WTC11 (cell line): ENCODE data around the gene GPNMB. TPM values are rescaled to one million over a fixed set of nuclear protein-coding genes. Genes with fewer than 3 reads are reported as not detected.

Experiments used
- ATAC-seq: fragments of 200-7000 bp; cut with Tn5 transposase; 2 replicates; pipeline ENCODE4 v1.10.0; 2021; ENCODE audit warnings: mild to moderate bottlenecking, moderate library complexity
- CTCF ChIA-PET: fragments of 300-600 bp; sonication (Branson Sonifier 250); formaldehyde crosslinking; loops from one replicate; lab custom pipeline; 2021; ENCODE audit warnings: antibody characterized with exemption; lab: Charles Lee
- POLR2A ChIA-PET: fragments of 350-600 bp; sonication (Branson Sonifier 250); formaldehyde crosslinking; loops from one replicate; lab custom pipeline; 2021; ENCODE audit warnings: antibody characterized with exemption; lab: Charles Lee
- DNase-seq: peaks from one replicate; pipeline ENCODE4 v3.0.0; 2021; ENCODE audit warnings: low spot score
- H3K27ac Mint-ChIP-seq: 2 replicates; pipeline ENCODE4 v1.8.0; 2021; ENCODE audit warnings: mixed read lengths
- H3K27me3 Mint-ChIP-seq: 2 replicates; pipeline ENCODE4 v1.8.0; 2021; ENCODE audit warnings: low read depth, mild to moderate bottlenecking, moderate library complexity, mixed read lengths
- H3K36me3 Mint-ChIP-seq: 2 replicates; pipeline ENCODE4 v1.8.0; 2021; ENCODE audit warnings: mixed read lengths
- H3K4me1 Mint-ChIP-seq: 2 replicates; pipeline ENCODE4 v1.8.0; 2022; ENCODE audit warnings: mixed read lengths
- H3K4me3 Mint-ChIP-seq: 2 replicates; pipeline ENCODE4 v1.8.0; 2021; ENCODE audit warnings: mild to moderate bottlenecking, moderate library complexity, mixed read lengths
- H3K9me3 Mint-ChIP-seq: 2 replicates; pipeline ENCODE4 v1.8.0; 2021; ENCODE audit warnings: mixed read lengths
- CREB1 ChIP-seq: sonication (generic); formaldehyde crosslinking; IDR thresholded peaks from 2 replicates; pipeline ENCODE4 v1.8.0; 2023; ENCODE audit warnings: mild to moderate bottlenecking, missing genetic modification reagents
- E2F5 ChIP-seq: sonication (generic); formaldehyde crosslinking; IDR thresholded peaks from 2 replicates; pipeline ENCODE4 v1.8.1; 2022; ENCODE audit warnings: mild to moderate bottlenecking, moderate library complexity, missing genetic modification reagents
- ERG ChIP-seq: fragments of 250-450 bp; sonication (Bioruptor Pico); IDR thresholded peaks from 2 replicates; pipeline ENCODE4 v1.8.0; 2021; ENCODE audit warnings: mild to moderate bottlenecking
- FOXP1 ChIP-seq: sonication (generic); formaldehyde crosslinking; IDR thresholded peaks from 2 replicates; pipeline ENCODE4 v1.8.0; 2022; ENCODE audit warnings: missing genetic modification reagents, mild to moderate bottlenecking, moderate library complexity, borderline replicate concordance
- FOXP4 ChIP-seq: sonication (generic); formaldehyde crosslinking; IDR thresholded peaks from 2 replicates; pipeline ENCODE4 v1.8.0; 2022; ENCODE audit warnings: mild to moderate bottlenecking, missing genetic modification reagents
- GABPB1 ChIP-seq: sonication (generic); formaldehyde crosslinking; IDR thresholded peaks from 2 replicates; pipeline ENCODE4 v1.8.1; 2023; ENCODE audit warnings: mild to moderate bottlenecking, missing genetic modification reagents
- HMGXB4 ChIP-seq: sonication (generic); formaldehyde crosslinking; IDR thresholded peaks from 2 replicates; pipeline ENCODE4 v1.8.1; 2023; ENCODE audit warnings: mild to moderate bottlenecking, moderate library complexity, missing genetic modification reagents
- IRF2 ChIP-seq: sonication (generic); formaldehyde crosslinking; IDR thresholded peaks from 2 replicates; pipeline ENCODE4 v1.8.0; 2022; ENCODE audit warnings: low read depth, missing genetic modification reagents, borderline replicate concordance
- MLX ChIP-seq: sonication (generic); formaldehyde crosslinking; IDR thresholded peaks from 2 replicates; pipeline ENCODE4 v1.8.1; 2023; ENCODE audit warnings: mild to moderate bottlenecking, missing genetic modification reagents, moderate library complexity
- NR3C1 ChIP-seq: sonication (generic); formaldehyde crosslinking; conservative IDR thresholded peaks from 2 replicates; pipeline ENCODE4 v1.8.1; 2023; ENCODE audit warnings: low read depth, mild to moderate bottlenecking, missing genetic modification reagents
- PRDM15 ChIP-seq: sonication (generic); formaldehyde crosslinking; IDR thresholded peaks from 2 replicates; pipeline ENCODE4 v1.8.0; 2022; ENCODE audit warnings: missing genetic modification reagents
- PRRX2 ChIP-seq: fragments of 250-450 bp; sonication (Bioruptor Pico); IDR thresholded peaks from 2 replicates; pipeline ENCODE4 v1.8.0; 2021; ENCODE audit warnings: mild to moderate bottlenecking
- TEAD1 ChIP-seq: sonication (generic); formaldehyde crosslinking; IDR thresholded peaks from 2 replicates; pipeline ENCODE4 v1.8.0; 2022; ENCODE audit warnings: mild to moderate bottlenecking, missing genetic modification reagents
- ZBTB43 ChIP-seq: sonication (generic); formaldehyde crosslinking; IDR thresholded peaks from 2 replicates; pipeline ENCODE4 v1.8.1; 2023; ENCODE audit warnings: mild to moderate bottlenecking, missing genetic modification reagents
- ZNF219 ChIP-seq: sonication (generic); formaldehyde crosslinking; IDR thresholded peaks from 2 replicates; pipeline ENCODE4 v1.8.0; 2023; ENCODE audit warnings: missing genetic modification reagents, mild to moderate bottlenecking, borderline replicate concordance
- ZNF232 ChIP-seq: sonication (generic); formaldehyde crosslinking; IDR thresholded peaks from 2 replicates; pipeline ENCODE4 v1.8.0; 2022; ENCODE audit warnings: mild to moderate bottlenecking, missing genetic modification reagents
- ZNF423 ChIP-seq: fragments of 250-450 bp; sonication (Bioruptor Pico); IDR thresholded peaks from 2 replicates; pipeline ENCODE4 v2.1.2; 2022; ENCODE audit warnings: mild to moderate bottlenecking, moderate library complexity
- ZNF532 ChIP-seq: fragments of 250-450 bp; sonication (Bioruptor Pico); IDR thresholded peaks from 2 replicates; pipeline ENCODE4 v1.9.0; 2021; ENCODE audit warnings: mild to moderate bottlenecking, borderline replicate concordance
- ZNF671 ChIP-seq: fragments of 250-450 bp; sonication (Bioruptor Pico); IDR thresholded peaks from 2 replicates; pipeline ENCODE4 v1.8.0; 2021; ENCODE audit warnings: mild to moderate bottlenecking
- total RNA-seq: library from RNA; stranded (reverse); gene quantifications from 3 replicates; pipeline ENCODE4 v1.2.3, GENCODE V29; 2021

Gene GPNMB
- total RNA-seq, 1 experiment from 2014 or later, result 1.1 TPM

- ATAC-seq (no peak), DNase-seq (no peak)
- no peaks in the 10 kb centered on the region for H3K36me3 Mint-ChIP-seq
- no peak overlapping the region for H3K27ac Mint-ChIP-seq
- H3K4me1 Mint-ChIP-seq, result peaks cover 12% of the 10 kb centered on the region
- ChIA-PET CTCF (no interaction called here), POLR2A (no interaction called here)
- H3K9me3 Mint-ChIP-seq, result no peaks in the 10 kb centered on the region
- H3K4me3 Mint-ChIP-seq, result no peak overlapping the region
- no peak for TF ChIP-seq TEAD1 (CRISPR knock-in tag)
- TF ChIP-seq IRF2 (CRISPR knock-in tag), result no peak
- no peak for TF ChIP-seq ZNF423 (CRISPR knock-in tag)
- TF ChIP-seq FOXP1 (CRISPR knock-in tag), result no peak
- no peak for TF ChIP-seq GABPB1
- TF ChIP-seq CREB1 (CRISPR knock-in tag), result no peak
- TF ChIP-seq PRDM15 (CRISPR knock-in tag), result no peak
- no peak for TF ChIP-seq NR3C1 (CRISPR knock-in tag)
- no peak for TF ChIP-seq ERG (CRISPR knock-in tag)
- TF ChIP-seq E2F5 (CRISPR knock-in tag), result no peak
- no peak for TF ChIP-seq ZNF219 (CRISPR knock-in tag)
- TF ChIP-seq MLX, result no peak
- TF ChIP-seq HMGXB4 (CRISPR knock-in tag), result no peak
- no peak for TF ChIP-seq PRRX2 (CRISPR knock-in tag)
- TF ChIP-seq ZNF671, result no peak
- no peak for TF ChIP-seq FOXP4
- no peak for TF ChIP-seq ZBTB43 (CRISPR knock-in tag)
- TF ChIP-seq ZNF532, result no peak
- TF ChIP-seq ZNF232 (CRISPR knock-in tag), result no peak
- H3K27me3 Mint-ChIP-seq, result no peaks in the 10 kb centered on the region
These were observed 9.6 kb upstream of the GPNMB start for GRCh38 chr7:23237000-23237399.
